Lower leg skin (tissue), 3 donors: Measurements from ENCODE around the gene PRMT7.

Experiments
- CTCF ChIP-seq, 3 donors: fragments of 450-650 bp; IDR thresholded peaks; one replicate each; pipeline ENCODE4 v1.5.1; 2016; ENCODE audit warnings: antibody characterized with exemption in 3 of 3, mild to moderate bottlenecking in 3 of 3, moderate library complexity in 2 of 3
- POLR2A ChIP-seq, 2 donors: fragments of 450-650 bp; IDR thresholded peaks; one replicate each; pipeline ENCODE4 v1.6.1; 2016 to 2017; ENCODE audit warnings: antibody characterized with exemption in 2 of 2, mild to moderate bottlenecking in 1 of 2, moderate library complexity in 1 of 2

GRCh38 chr16:68364561-68364998 lies 53.8 kb downstream of the PRMT7 start:
- TF ChIP-seq CTCF (IDR thresholded peaks at IDR 0.05): no peak
- TF ChIP-seq POLR2A (IDR thresholded peaks at IDR 0.05): no peak
